ENCODE data around the gene MYB. TPM values are rescaled to one million over a fixed set of nuclear protein-coding genes. Genes with fewer than 3 reads are reported as not detected.
A peak's percentile ranks its signal among the peaks of the same experiment; 100 is the strongest.
"Not testable (repeated sequence)": the region's sequence is repeated elsewhere in the genome, so short reads cannot be mapped to it uniquely, and the experiment has no call there.

The MYB gene
- 10 to 100 TPM; 51.1 to 72.8 TPM for total RNA-seq
- long read RNA-seq, transcript MYB-205 (15 exons, 3,302 nt), result major isoform, 34 of 70 reads
- long read RNA-seq, transcript MYB-209 (15 exons, 3,304 nt), result minor isoform, 9 of 70 reads
- long read RNA-seq, partial matches to known transcripts, result 21 of 70 reads
- long read RNA-seq, other reads (novel, unspliced or antisense), result 4 of 70 reads

DNA sequence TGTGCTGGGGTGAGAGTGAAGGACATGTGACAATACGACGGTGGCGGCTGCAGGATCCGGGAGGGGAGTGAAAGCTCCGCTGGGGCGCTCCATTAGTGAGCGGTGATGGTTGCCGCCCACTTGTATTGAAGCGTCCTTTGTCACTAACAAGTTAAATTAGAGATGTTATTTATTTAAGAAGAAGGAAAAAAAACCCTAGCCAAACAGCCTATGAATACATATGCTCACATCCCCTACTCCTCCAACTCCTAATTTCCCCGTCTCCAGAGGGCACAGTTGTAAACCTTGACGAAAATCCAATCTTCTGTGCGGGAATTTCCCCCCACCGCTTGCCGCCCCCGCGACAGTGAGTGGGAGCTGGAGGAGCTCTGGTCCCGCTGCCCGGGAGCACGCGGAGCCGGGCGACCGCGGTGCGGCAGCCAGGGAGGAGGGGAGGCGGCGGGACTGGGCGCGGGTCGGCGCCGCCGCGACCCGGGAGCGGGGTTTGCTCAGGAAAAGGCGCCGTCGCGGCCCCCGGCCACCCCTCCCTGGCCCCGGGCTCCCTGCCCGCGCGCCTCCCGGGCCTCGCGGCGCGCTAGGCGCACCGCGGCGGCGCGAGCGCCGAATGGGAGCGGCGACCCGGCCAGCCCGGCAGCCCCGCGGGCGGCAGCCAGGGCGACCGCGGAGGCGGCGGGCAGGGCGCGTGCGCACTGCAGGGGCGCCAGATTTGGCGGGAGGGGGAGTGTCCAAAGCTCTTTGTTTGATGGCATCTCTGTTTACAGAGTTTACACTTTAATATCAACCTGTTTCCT is at the start of gene MYB:
TSS of gene MYB (plus strand) at position 767 of the 791 bp plus-strand sequence. CDS start 206 bp downstream, outside the sequence.
- DNase-seq, result peak; percentile 83 to 84
- intact Hi-C loops (cut with DNase I, micrococcal nuclease), result no loop called here
- peak; percentile 64 for ATAC-seq

DNA sequence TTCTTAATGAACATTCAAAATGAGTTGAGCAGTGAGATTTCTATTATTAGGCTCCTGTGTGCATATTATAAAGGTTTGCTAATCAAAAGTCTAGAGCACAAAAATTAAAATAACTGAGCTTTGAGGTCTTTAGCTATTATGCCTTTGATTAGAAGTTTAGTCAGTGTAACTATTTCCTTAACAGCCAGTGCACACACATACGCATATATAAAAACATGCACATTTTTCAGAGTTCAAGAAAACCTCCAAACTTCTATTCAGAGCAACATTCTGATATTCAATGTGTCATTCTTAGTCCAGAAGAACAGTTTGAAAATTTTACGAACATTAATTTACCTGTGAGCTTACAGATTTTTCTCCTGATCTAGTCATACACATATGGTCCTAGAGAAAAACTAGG is 48.3 kb upstream of the MYB start:
- DNase-seq, result no peak
- intact Hi-C loops (cut with DNase I, micrococcal nuclease), result no loop called here
- no peak for ATAC-seq

- intact Hi-C loops (cut with DNase I, micrococcal nuclease), result no loop called here
- DNase-seq (no peak), ATAC-seq (no peak)
These were observed 45.3 kb upstream of the MYB start for GRCh38 chr6:135135835-135136234.

DNA sequence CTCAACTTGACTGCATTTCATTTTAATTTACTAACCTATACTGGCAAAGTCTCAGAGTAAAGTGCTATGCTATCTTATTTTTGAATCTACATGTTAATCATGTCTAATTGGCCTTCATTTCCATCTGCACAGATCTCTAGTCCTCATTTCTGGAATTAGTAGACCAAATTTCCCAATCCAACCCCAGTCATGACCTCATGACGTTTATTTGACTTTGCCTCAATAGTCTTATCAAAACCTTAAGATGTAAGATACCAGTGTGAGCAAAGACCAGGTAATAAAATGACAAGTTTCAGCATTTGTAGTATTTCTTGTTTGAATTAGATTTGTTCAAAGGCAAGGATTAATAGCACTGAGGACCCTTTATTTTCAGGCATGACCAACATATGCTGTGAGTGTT is 43.3 kb upstream of the MYB start:
- intact Hi-C loops (cut with DNase I, micrococcal nuclease), result no loop called here
- ATAC-seq, result no peak
- DNase-seq, result no peak

DNA sequence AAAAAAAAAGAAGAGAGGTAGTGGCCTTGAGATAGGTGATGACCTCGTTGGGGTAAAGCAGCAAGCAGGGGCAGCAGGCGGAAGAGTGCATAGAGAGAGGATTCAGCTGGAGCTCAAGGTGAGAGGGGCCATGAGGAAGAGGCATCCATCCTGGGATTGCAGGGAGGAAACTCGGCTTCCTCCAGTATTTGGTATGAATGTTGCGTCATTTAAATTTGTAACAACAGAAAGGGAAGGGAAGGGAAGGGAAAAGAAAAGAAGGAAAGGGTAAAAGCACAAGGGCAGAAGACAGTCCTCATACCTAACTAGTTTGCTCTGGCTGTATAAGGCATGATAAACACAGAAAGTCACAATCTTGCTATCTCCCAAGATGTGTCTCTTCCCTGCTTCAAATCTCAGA is 39.9 kb upstream of the MYB start:
- ATAC-seq (no peak), DNase-seq (no peak)
- intact Hi-C loops (cut with DNase I, micrococcal nuclease), result loop anchor here in 1 of 2 donors (10.0 kb wide), 1 partner anchor 294 kb away; no protein-coding TSS in a partner anchor

DNA sequence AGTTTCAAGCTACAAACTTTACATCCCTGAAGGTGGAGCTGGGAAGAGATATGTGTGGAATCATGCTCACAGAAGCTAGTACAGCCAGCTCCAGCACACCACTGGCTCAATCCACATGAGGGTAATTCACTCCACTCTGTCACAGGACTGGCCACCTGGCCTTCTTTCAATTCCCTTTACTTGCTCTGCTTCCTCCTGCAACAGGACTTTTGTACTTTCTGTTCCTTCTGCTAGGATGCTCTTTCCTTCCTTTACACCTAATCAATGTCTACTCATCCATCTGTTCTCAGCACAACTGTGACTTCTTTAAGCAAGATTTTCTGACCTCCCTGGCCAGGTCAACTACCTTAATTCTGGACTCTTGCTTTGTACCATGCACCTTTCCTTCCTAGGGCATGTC is 39.4 kb upstream of the MYB start:
- intact Hi-C loops (cut with DNase I, micrococcal nuclease), result loop anchor here in 1 of 2 donors (10.0 kb wide), 1 partner anchor 293 kb away; no protein-coding TSS in a partner anchor
- DNase-seq (no peak), ATAC-seq (no peak)

- not testable (repeated sequence) for DNase-seq, ATAC-seq
- intact Hi-C loops (cut with DNase I, micrococcal nuclease), result loop anchor here in 1 of 2 donors (10.0 kb wide), 1 partner anchor 293 kb away; no protein-coding TSS in a partner anchor
These were observed 38.9 kb upstream of the MYB start for GRCh38 chr6:135142232-135142631.

DNA sequence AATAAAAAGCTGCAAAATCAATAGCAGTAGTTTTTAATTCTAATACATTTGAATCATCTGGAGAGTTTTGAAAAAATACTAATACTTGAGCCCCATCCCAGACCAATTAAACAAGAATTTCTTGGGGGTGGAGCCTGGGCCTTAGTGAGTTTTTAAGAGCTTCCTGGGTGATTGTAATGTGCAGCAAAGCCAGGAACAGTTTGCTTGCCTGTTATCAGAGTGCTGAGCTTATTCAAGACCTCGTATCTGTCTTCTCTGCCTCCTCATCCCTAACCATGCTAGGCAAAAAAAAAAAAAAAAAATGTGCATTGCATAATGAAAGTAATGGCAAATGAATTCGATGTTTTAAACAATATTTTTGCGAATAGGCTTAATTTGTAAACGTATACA is 36.4 kb upstream of the MYB start:
- intact Hi-C loops (cut with DNase I, micrococcal nuclease), result loop anchor here in 1 of 2 donors (10.0 kb wide), 1 partner anchor 290 kb away; no protein-coding TSS in a partner anchor
- ATAC-seq (no peak), DNase-seq (no peak)

GRCh38 chr6:135145063-135145800 is 35.9 kb upstream of the MYB start:
- DNase-seq (no peak), ATAC-seq (peak; percentile 86)
- intact Hi-C loops (cut with DNase I, micrococcal nuclease), result loop anchor here in 1 of 2 donors (10.0 kb wide), 1 partner anchor 290 kb away; no protein-coding TSS in a partner anchor

- ATAC-seq, result peak; percentile 49
- intact Hi-C loops (cut with DNase I, micrococcal nuclease), result loop anchor here in 1 of 2 donors (10.0 kb wide), 1 partner anchor 288 kb away; no protein-coding TSS in a partner anchor
- DNase-seq, result no peak
These were observed 34.8 kb upstream of the MYB start for GRCh38 chr6:135146162-135146934.

GRCh38 chr6:135147637-135148592 is 33.2 kb upstream of the MYB start:
- ATAC-seq (no peak), DNase-seq (no peak)
- intact Hi-C loops (cut with DNase I, micrococcal nuclease), result loop anchor here in 1 of 2 donors (10.0 kb wide), 1 partner anchor 287 kb away; no protein-coding TSS in a partner anchor

GRCh38 chr6:135148889-135149288 is 32.2 kb upstream of the MYB start:
- intact Hi-C loops (cut with DNase I, micrococcal nuclease), result loop anchor here in 1 of 2 donors (10.0 kb wide), 1 partner anchor 286 kb away; no protein-coding TSS in a partner anchor
- DNase-seq (no peak), ATAC-seq (no peak)

DNA sequence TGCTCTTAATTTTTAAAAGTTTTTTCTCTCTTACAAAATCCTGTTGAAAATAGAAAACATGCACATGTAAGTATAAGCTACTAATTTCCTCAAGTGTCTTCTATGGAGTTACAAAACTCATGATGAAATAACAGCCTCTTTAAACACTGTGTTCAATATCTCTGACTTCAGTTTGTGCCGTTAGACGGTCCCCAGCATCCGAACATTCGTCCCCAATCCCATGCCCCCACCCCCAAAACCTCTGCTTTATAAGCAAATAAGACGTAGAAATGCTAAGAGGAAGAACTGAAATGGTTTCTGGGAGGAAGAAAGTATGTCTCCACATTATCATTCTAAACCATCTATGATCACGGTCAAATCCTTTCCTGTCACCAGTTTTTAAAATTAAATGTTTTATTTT is 31.7 kb upstream of the MYB start:
- intact Hi-C loops (cut with DNase I, micrococcal nuclease), result loop anchor here in 1 of 2 donors (10.0 kb wide), 1 partner anchor 285 kb away; no protein-coding TSS in a partner anchor
- ATAC-seq (no peak), DNase-seq (no peak)

DNA sequence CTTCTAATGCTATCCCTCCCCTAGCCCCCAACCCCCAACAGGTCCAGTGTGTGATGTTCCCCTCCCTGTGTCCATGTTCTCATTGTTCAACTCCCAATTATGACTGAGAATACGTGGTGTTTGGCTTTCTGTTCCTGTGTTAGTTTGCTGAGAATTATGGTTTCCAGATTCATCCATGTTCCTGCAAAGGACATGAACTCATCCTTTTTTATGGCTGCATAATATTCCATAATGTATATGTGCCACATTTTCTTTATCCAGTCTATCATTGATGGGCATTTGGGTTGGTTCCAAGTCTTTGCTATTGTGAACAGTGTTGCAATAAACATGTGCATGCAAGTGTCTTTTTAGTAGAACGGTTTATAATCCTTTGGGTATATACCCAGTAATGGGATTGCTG is 30.6 kb upstream of the MYB start:
- intact Hi-C loops (cut with DNase I, micrococcal nuclease); DNase-seq; ATAC-seq: not testable (repeated sequence)

GRCh38 chr6:135154125-135154524 is 27.0 kb upstream of the MYB start:
- DNase-seq; intact Hi-C loops (cut with DNase I, micrococcal nuclease); ATAC-seq: not testable (repeated sequence)

GRCh38 chr6:135158397-135158796 is 22.7 kb upstream of the MYB start:
- DNase-seq, result no peak
- intact Hi-C loops (cut with DNase I, micrococcal nuclease), result no loop called here
- no peak for ATAC-seq

GRCh38 chr6:135159531-135159930 is 21.6 kb upstream of the MYB start:
- intact Hi-C loops (cut with DNase I, micrococcal nuclease), result no loop called here
- DNase-seq, result no peak
- ATAC-seq, result no peak
